H1 (cell line): ENCODE measurements around the gene YWHAG. TPM values are rescaled to one million over a fixed set of nuclear protein-coding genes. Genes with fewer than 3 reads are reported as not detected.

Source experiments
- CBX8 ChIP-seq: fragments of 300-800, 300-1000 bp; sonication (generic); IDR thresholded peaks from 2 replicates; pipeline ENCODE4 v1.7.1; 2016; ENCODE audit warnings: low read depth, low read length, borderline replicate concordance
- GABPA ChIP-seq: IDR thresholded peaks from 2 replicates; pipeline ENCODE4 v1.6.1; 2011; ENCODE audit warnings: mild to moderate bottlenecking, low read length, moderate library complexity, borderline replicate concordance; ENCODE audit not compliant: insufficient read depth
- HDAC2 ChIP-seq, 2 experiments: fragments of 300-600 bp in 1 of 2; sonication (generic) in 1 of 2; IDR thresholded peaks; 2 replicates each; pipeline ENCODE4 v1.6.1; 2011 to 2012; ENCODE audit warnings: low read depth in 2 of 2, low read length in 2 of 2, mild to moderate bottlenecking in 2 of 2, moderate library complexity in 2 of 2, borderline replicate concordance in 1 of 2, inconsistent platforms in 1 of 2
- KDM5A ChIP-seq: fragments of 200-600 bp; IDR thresholded peaks from 2 replicates; pipeline ENCODE4 v1.7.1; 2012; ENCODE audit warnings: mild to moderate bottlenecking, low read length, inconsistent platforms, mixed read lengths
- POU5F1 ChIP-seq: IDR thresholded peaks from 2 replicates; pipeline ENCODE4 v1.6.1; 2011; ENCODE audit warnings: low read depth, mild to moderate bottlenecking, low read length, moderate library complexity
- RAD21 ChIP-seq, 2 experiments: IDR thresholded peaks in 1 of 2; conservative IDR thresholded peaks in 1 of 2; 2 replicates each; pipeline ENCODE4 v1.6.1; 2011; ENCODE audit warnings: low read depth in 2 of 2, low read length in 2 of 2, improper control_type of control experiment in 1 of 2, inconsistent platforms in 1 of 2, mild to moderate bottlenecking in 1 of 2, moderate library complexity in 1 of 2
- SIN3A ChIP-seq, 2 experiments: IDR thresholded peaks in 1 of 2; conservative IDR thresholded peaks in 1 of 2; 2 replicates each; pipeline ENCODE4 v1.6.1; 2011 to 2012; ENCODE audit warnings: low read length in 2 of 2, improper control_type of control experiment in 1 of 2, low read depth in 1 of 2, mild to moderate bottlenecking in 1 of 2
- polyA plus RNA-seq, 7 experiments: library from polyadenylated mRNA; depleted of rRNA in 3 of 7; stranded (reverse) in 5 of 7; unstranded in 2 of 7; fragments of >200 nt in 5 of 7; fragments of 200-250 nt in 2 of 7; gene quantifications; 1 replicate in 5 of 7; 2 replicates in 1 of 7; 4 replicates in 1 of 7; pipeline versions ENCODE4 v1.2.1 to v1.2.3, GENCODE V29; 2011 to 2013; ENCODE audit warnings: missing spikeins in 2 of 7, mixed read lengths in 2 of 7
- total RNA-seq: library from RNA; stranded (reverse); fragmentation: NEBNext Ultra II Directional; extraction: Animal tissue kit (Norgen Biotek cat#: 25700); gene quantifications from 2 replicates; pipeline ENCODE4 v1.2.1, GENCODE V29; 2021

The YWHAG gene
- total and polyA plus RNA-seq, 2 of the 8 experiments (the other 6 are each of a cell fraction or from before 2014, with no cell fraction given) = 57.2 to 241 TPM

DNA sequence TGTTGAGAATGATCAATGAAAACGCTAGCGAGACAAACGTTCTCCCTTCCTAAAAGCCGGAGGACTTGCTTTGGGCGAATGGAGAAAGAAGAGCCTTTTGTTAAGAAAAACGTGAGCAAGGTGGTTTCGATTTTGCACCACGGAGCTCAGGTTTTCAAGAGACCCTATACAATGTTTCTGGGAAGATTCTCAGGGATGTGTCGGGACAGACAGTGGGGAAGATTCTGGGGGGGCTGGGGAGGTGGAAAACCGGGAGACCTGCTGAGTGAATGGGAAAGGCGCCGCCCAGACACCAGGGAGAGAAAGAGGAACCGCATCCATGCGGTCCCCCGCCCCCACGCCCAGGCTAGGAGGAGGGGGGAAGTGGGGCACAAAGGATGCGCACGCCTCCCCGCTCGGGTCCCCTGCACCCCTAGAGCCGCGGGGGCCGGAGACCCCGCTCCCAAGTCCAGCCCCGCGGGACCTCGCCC, 745 bp downstream of the YWHAG start (continued):
- peak in 1 of 2 experiments; percentile 75; a peak in 2 of 4 replicates for TF ChIP-seq HDAC2 (IDR thresholded peaks at IDR 0.05; ENCODE audit: borderline replicate concordance in 1 of 2, low read depth in 2 of 2, low read length in 2 of 2)
- 0 out of 4 replicates have a peak, but pooled peaks of 1 of the 2 experiments have one; percentile 24 for TF ChIP-seq SIN3A (conservative IDR thresholded peaks at IDR 0.05 in 1 of 2, IDR thresholded peaks at IDR 0.05 in 1 of 2; ENCODE audit: low read depth in 1 of 2, low read length in 2 of 2)
- no peak for TF ChIP-seq POU5F1
- TF ChIP-seq KDM5A = no peak
- TF ChIP-seq RAD21 (IDR thresholded peaks at IDR 0.05 in 1 of 2, conservative IDR thresholded peaks at IDR 0.05 in 1 of 2; ENCODE audit: low read depth in 2 of 2, low read length in 2 of 2) = no peak
- TF ChIP-seq CBX8 = no peak
- TF ChIP-seq GABPA = no peak
